Dermis microvascular lymphatic vessel endothelial cell (primary cell): Measurements from ENCODE around the gene CTBS. TPM values are rescaled to one million over a fixed set of nuclear protein-coding genes. Genes with fewer than 3 reads are reported as not detected.
"Not testable (repeated sequence)": the region's sequence is repeated elsewhere in the genome, so short reads cannot be mapped to it uniquely, and the experiment has no call there.

Experiments used
- DNase-seq, 2 donors: peaks; one replicate each; pipeline versions ENCODE4 v3.0.0 to v3.0.0-alpha.2; 2010; ENCODE audit warnings: low read depth in 2 of 2
- total RNA-seq: library from RNA; depleted of rRNA; stranded (reverse); fragments of >200 nt; gene quantifications from 2 replicates; pipeline ENCODE4 v1.2.1, GENCODE V29; 2014

The CTBS gene
- total RNA-seq, 1 donor from 2014 or later = 3.2 TPM

DNA sequence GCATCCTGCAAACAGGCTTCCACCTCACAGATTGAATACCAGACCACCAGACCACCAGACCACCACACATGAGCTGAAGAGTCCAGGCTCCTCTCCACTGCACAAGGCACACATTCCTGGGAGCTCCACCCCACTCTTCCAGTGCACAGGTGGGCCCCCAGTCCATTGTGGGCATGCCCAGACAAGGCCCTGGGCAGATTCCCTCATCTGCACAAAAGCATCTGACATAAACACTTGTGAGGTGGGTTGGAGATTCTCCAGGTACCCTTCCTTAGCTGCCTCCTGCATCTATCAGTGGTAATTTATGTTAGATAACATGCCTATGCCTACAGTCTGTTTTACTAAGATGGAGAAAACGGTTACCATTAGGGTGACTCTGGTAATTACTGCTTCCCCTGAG is 11.6 kb upstream of the CTBS start:
- no peak for DNase-seq

DNA sequence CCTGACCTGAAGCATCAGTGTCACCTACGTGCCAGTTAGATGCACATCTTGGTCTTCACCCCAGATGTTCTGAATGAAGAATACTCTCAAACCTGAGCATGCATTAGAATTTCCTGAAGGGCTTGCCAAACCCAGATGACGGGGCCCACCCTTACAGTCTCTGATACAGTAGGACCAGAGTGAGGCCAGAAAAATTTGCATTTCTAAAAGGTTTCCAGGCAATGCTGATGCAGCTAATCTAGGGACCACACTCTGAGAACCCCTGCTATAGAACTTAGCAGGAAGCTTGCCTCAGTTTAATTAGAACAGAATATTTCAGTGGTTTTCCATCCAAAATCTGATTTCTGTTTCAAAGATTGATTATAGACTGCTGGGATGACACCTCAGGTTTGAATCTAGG is 9.9 kb upstream of the CTBS start:
- DNase-seq = no peak

DNA sequence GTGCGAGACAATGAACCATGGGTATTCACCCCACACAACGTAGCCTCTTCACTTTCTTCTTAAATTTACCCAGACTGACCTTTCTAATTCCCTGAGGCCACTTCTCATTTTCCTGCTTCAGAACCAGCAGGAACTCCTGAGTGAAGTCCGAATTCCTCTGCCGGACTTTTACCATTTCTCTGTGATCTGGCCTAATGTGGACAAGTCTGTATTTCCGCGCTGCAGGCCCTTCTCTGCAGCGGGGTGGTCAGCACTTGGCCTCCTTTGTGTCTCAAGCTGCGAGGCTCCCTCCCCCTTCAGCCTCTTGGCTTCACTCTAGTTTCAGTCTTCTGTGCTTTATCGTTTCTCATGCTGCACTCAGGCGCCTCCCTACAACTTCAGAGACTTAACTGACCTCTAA is 9.4 kb upstream of the CTBS start:
- DNase-seq = no peak

DNA sequence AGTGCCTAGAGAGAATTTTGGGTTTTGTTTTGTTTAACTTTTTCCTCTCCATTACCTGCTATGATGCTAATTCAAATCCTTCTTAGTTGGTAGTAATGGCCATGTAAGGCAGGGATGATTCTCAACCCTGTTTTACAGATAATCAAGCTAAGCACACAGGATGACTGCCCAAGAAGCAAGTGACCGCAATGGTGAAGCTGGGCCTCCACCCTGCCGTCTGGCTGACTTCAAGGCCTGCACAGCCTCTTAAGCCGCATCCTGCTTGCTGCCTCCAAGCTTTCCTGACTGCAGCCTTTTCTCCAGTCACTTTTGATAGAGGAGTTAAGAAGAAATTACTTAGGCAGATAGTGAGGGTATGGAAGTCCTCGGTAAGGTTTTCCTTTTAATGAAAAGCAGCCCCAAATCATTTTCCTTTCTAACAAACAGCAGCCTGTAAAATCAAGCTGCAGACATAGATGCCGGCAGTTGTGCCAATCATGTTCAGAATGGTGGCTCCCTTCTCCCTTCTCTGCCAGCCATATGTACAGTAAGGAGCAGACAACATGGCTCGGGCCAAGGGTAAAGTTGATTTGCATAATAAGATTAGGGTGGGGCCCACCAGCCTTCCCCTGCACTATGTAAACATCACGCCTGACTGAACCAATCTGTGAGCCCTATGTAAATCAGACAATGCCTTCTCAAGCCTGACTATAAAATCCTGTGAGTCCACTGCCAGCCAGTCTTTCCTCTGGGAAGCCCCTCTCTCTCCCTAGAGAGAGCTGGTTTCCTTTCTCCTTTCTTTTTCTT is 8.8 kb upstream of the CTBS start:
- peak in 1 of 2 donors; percentile 59 for DNase-seq

DNA sequence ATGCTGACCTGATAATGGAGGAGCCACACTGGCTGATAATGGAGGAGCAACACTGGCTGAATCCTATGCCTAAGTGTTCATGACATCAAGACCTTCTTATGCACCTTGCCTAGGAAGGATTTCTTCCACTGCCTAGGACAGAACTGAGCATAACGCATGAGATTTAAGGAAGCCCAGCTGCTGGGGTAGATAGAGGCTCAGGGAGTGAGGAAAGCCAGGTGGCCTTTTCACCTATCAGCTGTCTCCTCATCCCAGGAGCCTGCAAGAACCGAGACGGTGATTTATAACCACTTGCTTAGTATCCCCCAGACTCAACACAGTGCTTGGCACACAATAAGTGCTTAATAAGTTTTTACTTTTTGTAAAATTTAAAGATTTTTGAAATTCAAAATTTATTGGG is 7.4 kb upstream of the CTBS start:
- no peak for DNase-seq

DNA sequence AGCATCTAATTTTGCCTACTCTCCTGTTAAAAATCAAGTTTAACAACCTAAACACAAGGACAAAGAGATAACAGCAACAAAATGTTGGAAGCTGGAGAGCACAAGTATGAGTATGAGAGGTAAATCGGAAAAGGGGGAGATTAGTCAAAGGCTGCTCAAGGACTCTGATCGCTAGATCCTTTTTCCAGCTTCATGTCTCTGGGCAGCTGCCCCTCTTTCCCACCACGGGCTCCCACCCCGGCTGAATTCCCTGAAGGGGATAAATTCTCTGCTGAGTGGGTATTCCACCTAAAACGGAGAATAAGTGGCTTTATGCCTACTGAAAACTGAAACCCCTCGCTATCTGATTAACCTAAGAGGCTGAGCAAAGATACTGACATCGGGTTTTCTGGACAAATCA is 696 bp upstream of the CTBS start:
- no peak for DNase-seq

DNA sequence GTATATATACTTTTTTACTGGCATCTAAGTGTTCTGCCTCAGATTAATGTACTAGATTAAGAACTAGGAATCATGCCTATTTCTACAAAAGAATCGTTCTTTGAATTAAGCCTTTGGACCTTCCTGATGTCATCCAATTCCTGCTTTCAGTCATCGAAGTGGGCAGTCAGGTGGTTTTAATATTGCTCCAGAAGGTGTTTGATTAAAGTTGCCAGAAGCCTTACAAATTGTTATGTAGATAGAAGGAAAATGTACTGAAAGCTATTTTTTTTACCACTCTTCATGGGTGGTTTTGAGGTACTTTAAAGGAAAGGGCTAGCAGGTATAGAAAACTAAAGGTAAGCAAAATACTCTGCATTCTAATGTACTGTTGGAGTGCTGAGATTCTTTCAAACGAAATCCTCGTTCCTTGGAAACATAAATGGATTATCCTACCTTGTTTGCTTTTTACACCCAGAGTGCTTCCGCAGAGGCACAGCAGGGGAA is 716 bp downstream of the CTBS start:
- DNase-seq = peak in 1 of 2 donors; percentile 32

DNA sequence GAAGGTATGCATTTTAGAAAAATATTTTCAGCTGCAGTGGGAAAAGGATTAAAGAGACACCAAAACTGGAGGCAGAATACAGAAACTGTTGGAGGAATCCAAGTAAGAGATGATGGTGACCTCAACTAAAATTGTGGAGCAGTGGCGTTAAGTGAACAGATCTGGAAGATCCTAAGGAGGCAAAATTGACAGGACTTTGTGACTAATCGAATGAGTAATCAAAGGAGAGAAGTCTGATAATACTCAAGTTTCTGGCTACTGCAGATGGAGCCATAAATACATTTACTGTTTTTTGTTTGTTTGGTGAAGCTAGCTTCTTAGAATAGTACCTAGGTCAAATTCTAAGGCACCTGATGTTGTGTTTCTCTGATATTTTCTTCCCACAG is 3.1 kb downstream of the CTBS start:
- DNase-seq = no peak

DNA sequence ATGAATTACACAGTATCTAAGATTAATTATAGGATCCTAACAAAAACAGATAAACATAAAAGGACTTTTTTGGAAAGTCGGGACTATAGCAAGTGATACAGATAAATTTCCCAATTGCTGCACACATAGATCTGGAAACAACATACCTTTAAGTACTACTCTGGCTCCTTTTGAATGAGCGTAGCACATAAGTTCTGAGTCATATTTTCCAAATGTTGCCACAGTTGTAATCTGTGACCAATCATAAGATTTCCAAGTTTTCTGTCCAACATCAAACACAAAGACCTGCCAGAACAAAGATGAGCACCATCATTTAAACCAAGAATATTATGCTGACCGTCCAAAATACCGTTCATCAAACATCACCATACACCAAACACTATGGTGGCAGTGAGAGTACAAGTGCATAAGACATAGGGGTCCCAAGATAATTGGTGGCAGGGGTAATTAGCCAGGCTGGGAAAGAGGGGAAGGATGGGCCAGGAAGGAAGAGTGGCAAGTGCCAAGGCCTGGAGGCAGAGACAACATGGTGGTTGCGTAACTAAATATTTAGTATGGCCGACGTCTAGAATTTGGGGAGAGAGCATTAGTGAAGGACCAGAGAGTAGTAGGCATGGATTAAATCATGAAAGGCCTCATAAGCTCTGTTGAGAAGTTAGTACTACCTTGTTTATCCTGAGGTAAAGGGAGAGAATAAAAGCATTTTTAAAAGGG is 3.6 kb downstream of the CTBS start:
- DNase-seq = no peak

DNA sequence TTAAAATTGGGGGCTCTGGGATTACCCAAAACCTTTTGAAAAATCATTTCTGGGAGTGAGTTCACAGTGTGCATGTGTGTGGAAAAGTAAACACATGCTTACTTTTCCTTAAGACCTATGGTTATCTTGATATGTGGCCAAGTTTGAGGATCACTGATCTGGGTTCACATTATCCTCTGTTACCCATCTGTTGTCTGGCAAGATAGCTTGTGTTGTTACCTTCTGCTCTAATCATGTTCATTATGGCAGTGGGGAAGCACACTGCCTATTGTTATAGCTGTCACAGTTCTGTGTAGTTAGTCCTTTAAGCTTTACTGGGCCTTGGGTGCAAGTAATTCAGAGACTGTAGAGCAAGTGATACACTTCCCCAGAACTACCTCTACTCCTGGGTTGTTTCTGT is 5.0 kb downstream of the CTBS start:
- DNase-seq = no peak

DNA sequence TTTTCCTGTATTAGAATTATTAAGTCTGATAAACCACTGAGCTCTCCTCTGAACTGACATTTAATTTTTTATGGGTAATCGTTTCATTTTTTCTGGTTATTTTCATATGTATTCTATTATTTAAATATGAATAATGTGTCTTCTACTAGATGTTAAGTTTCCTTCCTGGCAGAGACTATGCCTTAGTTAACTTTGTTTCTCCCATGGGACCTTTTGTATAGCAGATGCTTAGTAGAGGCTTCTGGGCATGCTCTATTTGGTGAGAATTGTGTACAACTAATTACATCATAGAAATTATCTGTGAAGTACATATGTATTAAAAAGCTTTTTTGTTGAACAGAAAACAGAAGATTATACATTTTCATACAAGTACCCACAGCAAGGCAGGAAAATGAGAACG is 23.4 kb downstream of the CTBS start:
- no peak for DNase-seq

DNA sequence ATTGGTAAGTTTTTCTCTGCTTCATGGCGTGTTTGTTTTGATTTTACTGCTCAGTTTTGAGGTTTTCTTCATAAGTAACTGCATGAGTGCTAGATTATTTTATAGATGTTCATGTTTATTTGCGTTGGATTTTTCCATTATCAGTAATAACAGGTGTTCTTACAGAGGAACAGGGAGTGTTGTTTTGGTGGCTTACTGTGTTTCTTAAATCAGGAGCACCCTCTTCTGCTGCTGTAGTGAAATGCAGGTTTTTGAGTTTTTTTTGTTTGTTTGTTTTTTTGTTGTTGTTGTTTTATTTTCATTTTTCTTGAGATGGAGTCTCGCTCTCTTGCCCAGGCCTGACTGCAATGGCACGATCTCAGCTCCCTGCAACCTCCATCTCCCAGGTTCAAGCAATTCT is 32.6 kb downstream of the CTBS start:
- DNase-seq = peak in 1 of 2 donors; percentile 2

DNA sequence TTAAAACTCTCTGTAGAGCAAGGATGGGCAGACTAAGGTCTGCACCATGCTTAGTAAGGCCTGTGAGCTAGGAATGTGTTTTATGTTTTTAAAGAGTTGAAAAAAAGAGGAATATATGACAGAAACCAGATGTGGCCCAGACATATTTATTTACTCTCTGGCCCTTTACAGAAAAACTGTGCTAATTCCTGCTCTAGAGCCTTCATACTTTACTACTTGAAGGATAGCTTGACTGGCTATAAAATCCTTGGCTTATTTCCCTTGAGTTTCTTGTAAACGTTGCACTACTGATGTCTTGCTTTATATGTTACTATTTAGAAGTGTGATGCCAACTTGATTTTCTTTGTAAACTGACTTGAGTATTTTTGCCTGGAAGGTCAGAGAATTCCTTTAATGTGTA is 33.5 kb downstream of the CTBS start:
- no peak for DNase-seq

DNA sequence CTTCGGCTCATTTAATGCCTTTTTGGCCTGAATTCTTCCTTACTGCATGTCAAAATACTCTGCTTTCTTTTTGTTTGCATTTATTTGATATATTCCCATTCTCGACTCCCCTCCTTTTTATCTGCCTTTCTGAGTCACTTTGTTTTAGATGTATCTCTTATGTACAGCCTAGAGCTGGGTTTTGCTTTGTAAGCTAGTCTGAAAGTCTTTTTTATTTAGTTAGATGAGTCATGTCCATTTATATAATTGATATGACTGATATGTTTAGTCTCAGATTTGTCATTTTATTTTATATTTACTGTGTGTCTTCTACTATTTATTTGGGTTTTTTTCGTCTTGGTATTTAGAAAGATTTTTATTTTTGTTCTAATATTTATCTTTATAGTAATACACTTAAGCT is 34.3 kb downstream of the CTBS start:
- DNase-seq = no peak

DNA sequence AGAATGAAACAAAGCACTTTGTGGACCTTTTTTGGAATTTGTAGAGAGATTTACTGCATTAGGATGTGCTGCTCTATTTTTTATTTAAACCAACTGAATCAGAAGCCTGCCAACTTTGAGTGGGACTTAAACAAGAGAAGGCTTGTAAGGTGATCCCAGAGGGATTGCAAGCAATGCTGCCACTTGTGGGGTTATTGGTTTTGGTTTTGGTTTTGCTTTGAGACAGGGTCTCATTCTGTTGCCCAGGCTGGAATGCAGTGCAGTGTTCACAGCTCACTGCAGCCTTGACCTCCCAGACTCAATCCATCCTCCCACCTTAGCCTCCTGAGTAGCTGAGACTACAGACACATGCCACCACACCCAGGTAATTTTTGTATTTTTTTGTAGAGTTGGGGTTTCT is 35.6 kb downstream of the CTBS start:
- no peak for DNase-seq

DNA sequence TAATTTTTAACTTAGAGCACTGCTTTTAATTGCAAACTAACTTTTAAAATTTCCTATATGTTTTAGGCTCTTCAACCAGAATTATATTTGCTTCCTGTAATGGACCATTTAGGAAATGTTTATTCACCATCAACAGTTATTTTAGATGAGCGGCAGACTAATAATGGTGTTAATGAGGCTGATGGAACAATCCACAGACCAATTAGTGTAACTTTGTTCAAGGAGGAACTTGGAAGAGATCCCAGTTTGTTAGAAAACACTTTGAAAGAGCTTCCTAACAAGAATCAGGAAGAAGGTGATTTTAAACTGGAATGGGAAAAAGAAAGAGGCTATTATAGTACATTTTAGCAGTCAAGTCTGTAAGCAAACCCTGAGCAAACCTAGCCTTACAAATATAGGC is 48.5 kb downstream of the CTBS start:
- DNase-seq = no peak

DNA sequence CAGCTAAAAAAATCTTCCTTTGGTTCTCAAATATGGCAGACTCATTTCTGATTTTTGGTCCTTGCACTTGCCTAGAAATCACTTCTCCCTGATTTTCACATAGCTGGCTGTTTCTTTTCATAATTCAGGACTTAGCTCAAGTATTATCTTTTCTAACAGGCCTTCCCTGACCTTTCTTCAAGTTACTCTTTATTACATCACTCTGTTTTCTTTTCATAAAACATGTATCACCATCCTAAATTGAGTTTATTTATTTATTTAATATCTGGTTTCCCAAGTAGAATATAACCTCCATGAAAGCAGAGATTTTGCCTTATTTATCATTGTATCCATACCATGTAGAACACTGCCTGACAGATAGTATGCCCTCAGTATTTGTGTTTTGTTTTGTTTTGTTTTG is 49.6 kb downstream of the CTBS start:
- DNase-seq = no peak

DNA sequence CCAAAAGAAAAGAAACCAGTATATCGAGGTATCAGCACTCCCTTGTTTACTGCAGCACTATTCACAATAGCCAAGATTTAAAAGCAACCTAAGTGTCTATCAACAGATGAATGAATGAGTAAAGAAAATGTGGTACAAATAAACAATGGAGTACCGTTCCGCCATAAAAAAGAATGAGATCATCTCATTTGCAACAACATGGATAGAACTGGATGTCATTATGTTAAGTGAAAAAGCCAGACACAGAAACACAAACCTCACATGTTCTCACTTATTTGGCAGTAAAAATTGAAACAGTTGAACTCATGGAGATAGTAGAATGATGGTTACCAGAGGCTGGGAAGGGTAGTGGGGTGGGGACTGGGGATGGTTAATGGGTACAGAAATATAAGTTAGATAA is 63.6 kb downstream of the CTBS start:
- DNase-seq = no peak

DNA sequence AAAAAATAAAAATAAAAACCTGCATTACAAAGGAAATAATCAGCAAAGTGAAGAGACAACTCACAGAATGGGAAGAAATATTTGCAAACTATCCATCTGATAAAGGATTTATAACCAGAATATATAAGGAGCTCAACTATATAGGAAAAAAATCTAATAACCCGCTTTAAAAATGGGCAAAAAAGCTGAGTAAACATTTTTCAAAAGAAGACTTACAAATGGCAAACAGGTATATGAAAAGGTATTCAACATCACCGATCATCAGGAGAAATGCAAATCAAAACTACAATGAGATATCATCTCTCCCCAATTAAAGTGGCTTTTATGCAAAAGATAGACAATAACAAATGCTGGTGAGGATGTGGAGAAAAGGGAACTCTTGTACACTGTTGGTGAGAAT is 64.1 kb downstream of the CTBS start:
- no peak for DNase-seq

DNA sequence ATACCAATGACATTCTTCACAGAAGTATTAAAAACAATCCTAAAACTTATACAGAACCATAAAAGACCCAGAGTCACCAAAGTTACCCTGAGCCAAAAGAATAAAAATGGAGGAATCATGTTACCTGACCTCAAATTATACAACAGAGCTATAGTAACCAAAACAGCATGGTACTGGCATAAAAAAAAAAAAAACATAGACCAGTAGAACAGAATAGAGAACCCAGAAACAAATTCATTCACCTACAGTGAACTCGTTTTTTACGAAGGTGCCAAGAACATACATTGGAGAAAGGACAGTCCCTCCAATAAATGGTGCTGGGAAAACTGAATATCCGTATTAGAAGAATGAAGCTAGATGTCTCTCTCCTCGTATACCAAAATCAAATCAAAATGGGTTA is 65.2 kb downstream of the CTBS start:
- no peak for DNase-seq

DNA sequence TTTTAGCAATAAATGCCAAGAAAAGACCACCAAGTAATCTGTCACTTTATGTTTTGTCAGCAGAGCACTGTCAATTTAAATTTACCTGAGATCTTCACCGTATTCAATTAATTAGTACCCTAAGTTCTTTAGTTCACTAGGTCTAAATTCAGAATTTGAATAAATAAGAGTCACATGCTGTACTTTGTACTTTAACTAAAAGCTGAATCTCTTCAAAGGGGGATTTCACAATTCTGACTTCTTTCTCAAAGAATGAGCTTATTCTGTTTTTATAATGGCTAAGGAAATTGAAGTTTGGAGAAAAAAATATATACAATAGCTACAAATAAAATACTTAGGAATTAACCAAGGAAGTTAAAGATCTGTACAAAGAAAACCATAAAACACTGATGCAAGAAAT is 65.7 kb downstream of the CTBS start:
- no peak for DNase-seq

DNA sequence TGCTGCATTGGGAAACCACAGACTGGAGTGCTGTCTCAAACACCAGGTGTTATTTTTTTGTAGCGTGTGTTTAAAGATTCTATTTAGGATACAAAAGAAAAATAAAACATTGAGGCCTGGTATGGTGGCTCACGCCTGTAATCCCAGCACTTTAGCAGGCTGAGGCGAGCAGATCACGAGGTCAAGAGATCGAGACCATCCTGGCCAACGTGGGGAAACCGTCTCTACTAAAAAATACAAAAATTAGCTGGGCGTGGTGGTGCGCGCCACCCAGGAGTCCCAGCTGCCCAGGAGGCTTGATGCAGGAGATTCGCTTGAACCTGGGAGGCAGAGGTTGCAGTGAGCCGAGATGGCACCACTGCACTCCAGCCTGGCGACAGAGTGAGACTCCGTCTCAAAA is 66.4 kb downstream of the CTBS start:
- DNase-seq = not testable (repeated sequence)
